Dermis microvascular lymphatic vessel endothelial cell (primary cell): ENCODE results near the gene PWWP2B. TPM values are rescaled to one million over a fixed set of nuclear protein-coding genes. Genes with fewer than 3 reads are reported as not detected.

Experiments used
- DNase-seq, 2 donors: peaks; one replicate each; pipeline versions ENCODE4 v3.0.0 to v3.0.0-alpha.2; 2010; ENCODE audit warnings: low read depth in 2 of 2
- total RNA-seq: library from RNA; depleted of rRNA; stranded (reverse); fragments of >200 nt; gene quantifications from 2 replicates; pipeline ENCODE4 v1.2.1, GENCODE V29; 2014

Gene PWWP2B
- total RNA-seq, 1 donor from 2014 or later: 9.4 TPM

DNA sequence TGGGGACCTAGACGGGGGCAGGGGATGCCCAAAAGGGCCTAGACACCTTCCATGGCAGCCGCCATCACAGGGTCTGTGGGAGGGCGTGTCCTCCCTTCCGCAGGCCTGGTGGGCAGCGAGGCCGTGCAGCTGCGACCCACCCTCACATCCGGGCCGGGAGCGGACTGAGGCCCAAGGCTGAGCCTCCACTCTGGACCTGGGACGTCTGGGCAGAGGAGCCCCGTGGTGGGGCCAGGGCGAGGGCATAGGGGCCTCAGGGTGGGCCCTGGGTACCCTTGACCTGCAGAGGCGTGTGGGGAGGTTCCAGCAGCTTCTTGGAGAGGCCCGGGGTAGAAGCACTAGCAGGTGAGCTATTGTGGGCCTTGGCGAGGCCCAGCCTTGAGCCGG is 49.2 kb downstream of the PWWP2B start:
- no peak for DNase-seq

DNA sequence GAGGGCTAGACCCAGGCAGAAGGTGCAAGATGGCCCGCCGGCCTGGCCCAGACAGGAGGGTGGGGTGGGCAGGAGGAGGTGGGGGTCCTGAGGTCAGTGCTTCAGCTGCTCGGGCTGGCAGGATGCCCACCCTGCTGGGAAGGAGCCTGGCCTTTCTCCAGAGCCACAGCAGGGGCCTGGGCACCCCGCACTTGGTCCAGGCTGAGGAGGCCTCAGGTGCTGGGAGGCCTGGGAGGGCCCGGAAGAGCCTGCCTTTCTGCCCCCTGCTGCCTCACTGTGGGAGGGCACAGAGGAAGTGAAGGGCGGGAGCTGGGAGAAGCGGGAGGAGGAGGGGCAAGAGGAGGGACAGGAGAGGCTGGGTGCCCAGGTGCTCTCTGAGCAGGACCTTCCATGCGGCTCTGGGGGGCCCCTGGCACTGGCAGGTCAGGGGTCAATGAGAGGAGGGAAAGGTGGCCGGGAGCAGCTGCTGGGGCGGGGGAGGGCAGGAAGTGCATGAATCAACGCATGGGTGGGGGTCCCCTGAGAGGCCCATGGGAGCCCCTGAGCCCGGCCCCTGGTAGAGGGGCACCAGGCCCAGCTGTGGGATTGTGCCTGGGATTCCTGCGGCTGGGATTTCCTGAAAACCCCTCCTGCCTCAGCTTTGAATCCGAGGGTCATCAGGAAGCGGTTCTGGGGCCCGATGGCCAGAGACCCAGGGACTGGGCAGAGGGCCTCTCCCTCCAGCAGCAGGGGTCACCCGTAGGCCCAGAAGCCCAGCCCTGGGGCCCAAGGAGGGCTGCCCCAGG is 49.9 kb downstream of the PWWP2B start:
- peak in 1 of 2 donors; percentile 26 for DNase-seq

DNA sequence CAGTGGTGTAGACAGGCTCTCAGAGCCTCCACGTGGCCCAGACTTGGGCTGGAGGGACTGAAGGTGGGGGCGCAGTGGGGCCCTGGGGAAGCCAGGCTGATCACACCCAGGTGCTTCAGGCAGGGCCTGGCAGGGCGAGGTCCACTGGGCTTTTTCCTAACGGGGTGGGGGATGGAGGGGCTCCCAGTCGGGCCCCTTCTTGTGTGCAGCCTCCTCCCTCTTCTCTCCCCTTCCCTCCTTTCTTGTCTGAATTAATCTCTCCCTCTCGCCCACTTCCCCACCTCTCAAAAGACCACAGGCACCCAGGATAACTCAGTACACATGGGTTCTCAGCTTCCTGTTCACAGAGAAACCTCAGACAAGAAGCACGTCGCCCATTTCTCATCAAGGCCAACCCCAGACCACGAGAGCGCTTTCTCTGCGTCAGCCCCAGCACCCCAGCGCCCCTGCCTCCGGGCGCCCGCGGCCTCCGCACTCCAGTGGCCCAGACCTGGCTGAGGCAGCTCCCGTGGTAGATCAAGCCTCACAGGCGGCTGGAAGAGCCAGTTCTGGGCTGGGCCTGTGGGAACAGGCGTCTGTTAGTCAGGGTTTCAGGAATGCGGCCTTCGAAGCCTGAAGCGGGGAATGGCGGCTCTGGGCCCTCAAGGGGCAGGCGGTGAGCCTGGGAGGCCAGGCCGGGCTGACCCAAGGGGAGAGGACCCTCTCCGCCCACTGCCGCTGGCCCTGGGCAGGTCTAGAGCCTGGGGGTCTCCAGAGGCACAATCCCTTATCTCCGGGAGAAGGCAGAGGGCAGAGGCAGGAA is 50.6 kb downstream of the PWWP2B start:
- no peak for DNase-seq

DNA sequence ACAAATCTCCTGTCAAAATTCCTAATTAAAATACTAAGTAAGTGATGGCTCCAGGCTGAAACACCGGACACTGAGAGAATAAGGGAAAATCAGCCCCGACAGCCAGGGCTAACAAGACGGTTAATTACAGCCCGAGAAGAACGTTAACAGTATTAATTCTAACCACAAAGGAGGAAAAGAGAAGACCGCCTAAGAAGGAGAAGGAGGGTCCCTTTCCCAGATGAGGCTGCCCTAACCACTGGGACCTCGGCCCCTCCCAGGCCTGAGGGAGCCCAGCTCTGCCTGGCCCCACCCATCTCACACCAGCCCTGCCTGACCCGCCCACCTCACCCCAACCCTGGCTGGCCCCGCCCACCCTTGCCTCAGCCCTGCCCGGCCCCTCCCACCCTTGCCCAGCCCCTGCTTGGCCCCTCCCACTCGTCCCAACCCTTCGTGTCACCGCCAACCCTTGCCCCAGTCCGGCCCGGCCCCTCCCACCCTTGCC is 51.3 kb downstream of the PWWP2B start:
- no peak for DNase-seq

GRCh38 chr10:132449051-132449810 is 52.2 kb downstream of the PWWP2B start:
- DNase-seq: no peak

DNA sequence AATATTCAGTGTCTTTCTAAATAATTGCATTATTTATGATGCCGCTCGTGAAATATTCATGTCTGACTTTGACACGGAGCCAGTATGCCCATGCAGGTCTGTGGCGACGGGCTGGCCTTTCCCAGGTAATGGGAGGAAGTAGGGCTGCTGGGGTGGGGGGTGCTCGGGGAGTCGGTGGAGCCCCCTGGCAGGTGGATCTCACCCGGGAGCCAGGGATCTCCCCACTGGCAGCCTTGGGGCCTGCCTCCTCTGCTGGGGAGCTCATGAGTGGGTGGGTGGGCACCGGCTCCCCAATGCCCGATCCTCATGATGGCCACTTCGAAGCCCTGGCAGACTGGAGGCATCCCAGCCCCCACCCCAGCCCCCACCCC is 52.8 kb downstream of the PWWP2B start:
- DNase-seq: no peak

DNA sequence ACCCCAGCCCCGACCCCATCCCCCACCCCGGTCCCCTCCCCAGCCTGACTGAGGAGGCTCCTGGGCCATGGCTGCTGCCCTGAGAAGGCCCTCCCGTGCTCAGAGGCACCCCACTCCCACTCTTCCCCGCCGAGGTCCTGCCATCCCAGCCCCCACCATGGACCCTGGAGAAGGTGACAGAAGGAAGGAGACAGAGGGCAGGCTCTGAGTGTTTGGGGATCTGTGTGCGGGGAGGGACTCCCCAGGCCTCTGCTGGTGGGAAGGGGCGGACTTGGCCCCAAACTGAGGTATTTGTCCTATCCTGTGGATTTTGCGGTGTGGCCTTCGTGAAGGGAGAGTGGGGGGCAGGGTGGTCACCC is 53.4 kb downstream of the PWWP2B start:
- DNase-seq: no peak

DNA sequence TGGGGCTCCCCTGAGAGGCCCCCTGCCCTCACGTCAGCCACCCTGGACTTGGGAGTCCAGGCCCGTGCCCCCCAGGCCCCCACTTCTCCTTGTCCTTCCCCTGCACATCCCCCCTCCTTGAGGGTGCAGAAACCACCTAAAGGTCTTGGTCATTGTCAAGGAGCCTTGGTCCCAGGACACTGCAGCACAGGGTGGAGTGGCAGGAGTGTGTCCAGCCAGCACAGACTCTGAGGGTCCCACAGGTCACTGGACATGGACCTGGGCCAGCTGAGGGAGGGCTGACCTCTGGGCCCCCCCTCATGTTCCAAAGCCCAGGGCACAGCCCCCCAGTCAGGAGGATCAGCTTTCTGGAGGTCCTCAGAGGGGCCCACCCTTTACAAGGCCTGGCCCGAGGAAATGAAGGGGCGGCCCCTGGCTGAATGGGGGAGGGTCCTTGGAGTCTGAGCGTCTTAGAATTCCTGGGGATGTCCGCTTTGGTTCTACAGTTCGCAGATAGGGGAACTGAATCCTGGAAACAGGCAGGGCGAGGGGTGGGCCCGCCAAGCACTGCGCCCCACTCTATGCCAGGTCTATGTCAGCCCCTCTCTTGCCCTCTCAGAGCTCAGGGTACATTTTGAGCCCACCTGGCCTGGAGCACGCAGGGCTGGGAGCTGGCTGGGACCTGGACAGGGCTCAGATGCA is 54.0 kb downstream of the PWWP2B start:
- no peak for DNase-seq

- DNase-seq: no peak
These were observed 54.7 kb downstream of the PWWP2B start for GRCh38 chr10:132451506-132452215.

GRCh38 chr10:132452216-132452650 is 55.2 kb downstream of the PWWP2B start:
- no peak for DNase-seq

GRCh38 chr10:132452651-132453469 is 55.9 kb downstream of the PWWP2B start:
- peak; percentile 72 to 79 for DNase-seq

- no peak for DNase-seq
These were observed 56.5 kb downstream of the PWWP2B start for GRCh38 chr10:132453470-132453861.

DNA sequence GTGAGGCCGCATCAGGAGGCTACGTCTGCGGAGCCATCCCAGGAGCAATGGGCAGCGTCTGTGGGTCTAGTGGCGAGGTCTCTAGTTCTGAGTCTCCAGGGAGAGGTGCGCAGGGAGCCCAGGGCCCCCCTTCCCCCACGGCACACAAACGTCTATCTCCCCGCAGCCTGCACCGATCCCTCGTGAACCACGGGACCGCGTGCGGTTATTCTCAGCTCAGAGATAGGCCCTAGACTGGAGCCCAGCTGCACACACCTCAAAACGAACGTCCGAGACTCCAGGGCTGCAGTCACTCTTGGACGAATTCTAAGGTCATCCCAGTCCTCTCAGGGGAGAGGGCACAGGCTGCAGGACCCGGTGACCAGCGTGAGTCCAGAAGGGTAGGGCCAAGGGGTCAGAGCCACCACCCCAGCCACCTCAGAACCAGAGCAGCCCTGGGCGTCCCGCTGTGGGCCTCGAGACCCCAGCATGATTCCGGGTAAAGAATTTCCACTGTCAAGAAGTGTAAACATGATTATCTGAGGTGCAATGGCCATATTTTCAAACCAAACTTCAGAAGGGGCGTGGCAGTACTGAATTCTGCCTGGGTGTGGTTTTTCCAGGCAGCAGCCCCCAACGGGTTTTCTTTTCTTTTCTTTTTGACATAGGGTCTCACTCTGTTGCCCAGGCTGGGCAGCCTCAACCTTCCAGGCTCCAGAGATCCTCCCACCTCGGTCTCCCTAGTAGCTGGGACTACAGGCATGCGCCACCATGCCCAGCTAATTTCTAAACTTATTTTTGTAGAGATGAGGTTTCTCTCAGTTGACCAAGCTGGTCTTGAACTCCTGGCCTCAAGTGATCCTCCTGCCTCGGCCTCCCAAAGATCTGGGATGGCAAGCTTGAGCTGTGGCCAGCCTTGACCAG is 57.5 kb downstream of the PWWP2B start:
- no peak for DNase-seq

DNA sequence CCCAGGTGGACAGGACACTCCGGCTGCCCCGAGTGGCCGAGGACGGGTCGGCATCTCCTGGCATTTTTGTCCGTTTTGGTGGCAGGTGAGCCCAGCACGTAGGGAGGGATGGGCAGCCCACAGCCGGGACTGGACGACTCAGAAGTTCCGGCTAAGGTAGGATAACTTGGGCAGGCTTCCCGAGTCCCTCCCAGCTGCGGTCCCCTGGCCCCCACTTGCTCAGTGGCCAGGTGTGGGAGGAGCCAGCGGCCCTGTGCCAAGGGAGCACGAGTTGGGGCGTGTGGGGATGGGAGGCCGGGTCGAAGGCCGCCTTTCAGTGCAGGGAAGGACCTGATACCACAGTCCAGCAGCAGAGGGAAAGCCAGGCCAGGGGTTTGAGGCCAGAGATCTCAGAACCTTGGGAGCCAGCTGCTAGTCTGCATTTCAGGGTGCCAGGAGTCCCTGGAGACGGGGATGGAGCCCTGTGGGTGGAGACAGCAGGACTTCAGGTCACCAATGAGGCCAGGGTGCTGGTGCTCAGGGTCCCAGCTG is 58.5 kb downstream of the PWWP2B start:
- DNase-seq: no peak

GRCh38 chr10:132455986-132456847 is 59.2 kb downstream of the PWWP2B start:
- DNase-seq: no peak

DNA sequence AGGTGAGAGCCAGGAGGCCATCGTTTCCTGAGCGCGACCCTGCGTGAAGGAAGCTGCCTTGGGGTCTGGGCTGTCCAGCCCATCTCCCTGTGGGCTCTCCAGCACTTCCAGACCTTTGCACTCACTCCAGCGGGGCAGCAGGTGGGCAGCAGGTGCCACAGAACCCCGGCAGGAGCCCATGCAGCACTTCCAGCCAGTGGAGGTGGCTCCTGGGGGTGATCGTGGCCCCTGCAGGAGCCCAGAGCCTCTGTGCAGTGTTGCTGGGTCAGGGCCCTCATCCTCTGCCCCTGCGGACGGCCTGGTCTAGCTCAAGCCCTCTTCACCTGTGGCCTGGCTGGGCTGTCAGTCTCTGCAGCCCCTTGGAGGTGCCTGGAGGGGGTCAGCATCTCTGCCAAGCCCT is 59.9 kb downstream of the PWWP2B start:
- DNase-seq: no peak

DNA sequence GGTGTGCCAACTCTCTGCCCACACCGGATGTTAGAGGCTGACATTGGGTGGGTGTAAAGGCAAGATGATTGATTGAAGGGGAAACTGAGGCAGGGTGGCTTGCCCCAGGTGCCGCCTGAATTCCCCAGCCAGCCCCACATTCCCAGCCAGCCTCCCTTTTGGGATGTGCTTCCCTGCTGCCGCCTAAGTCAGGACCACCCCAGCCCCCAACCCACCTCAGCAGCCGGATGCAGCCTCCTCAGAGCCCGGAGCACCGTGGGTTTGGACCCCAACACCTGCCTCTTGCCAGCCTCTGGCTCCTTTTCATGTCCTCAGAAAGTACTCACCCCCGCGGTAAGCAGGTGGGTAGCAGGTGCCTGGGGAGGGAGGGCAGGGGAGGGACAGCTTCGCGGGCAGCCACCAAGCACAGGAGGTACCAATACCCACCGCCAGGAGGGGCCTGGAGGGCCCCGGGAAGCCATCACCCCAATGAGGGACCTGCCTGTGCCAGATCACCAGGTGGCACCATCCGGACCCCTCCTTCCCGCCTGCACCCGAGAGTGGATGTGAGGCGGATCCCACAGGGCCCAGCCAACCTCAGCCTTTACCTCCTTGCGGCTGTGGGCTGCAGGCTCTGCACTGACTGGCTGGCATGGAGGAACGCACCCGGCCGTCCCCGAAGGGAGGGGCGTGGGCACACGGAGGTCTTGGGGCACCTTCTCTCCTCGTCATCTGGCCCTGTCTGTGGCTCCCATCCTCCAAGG is 60.5 kb downstream of the PWWP2B start:
- DNase-seq: no peak
